PC-3 (cell line): ENCODE measurements around the gene SDHC. TPM values are rescaled to one million over a fixed set of nuclear protein-coding genes. Genes with fewer than 3 reads are reported as not detected.

Source experiments
- total RNA-seq: library from RNA; depleted of rRNA; stranded (reverse); fragments of >200 nt; gene quantifications from 2 replicates; pipeline ENCODE4 v1.2.3, GENCODE V29; 2014; rRNA removed

SDHC gene
- total RNA-seq, 1 experiment from 2014 or later: 26.1 TPM

Other genes starting within 250 kb of the SDHC start
- 0.12 and 0.55 TPM in 2 replicates for gene ARHGAP30, start 244.5 kb upstream of the SDHC start, total RNA-seq
- 6.8 and 7.0 TPM in 2 replicates for gene NECTIN4, start 224.8 kb upstream of the SDHC start, total RNA-seq
- 3.2 and 3.3 TPM in 2 replicates for gene KLHDC9, start 216.0 kb upstream of the SDHC start, total RNA-seq
- gene PFDN2, start 196.3 kb upstream of the SDHC start, total RNA-seq: 174 and 197 TPM in 2 replicates
- 18.1 and 27.0 TPM in 2 replicates for gene NIT1, start 196.3 kb upstream of the SDHC start, total RNA-seq
- gene DEDD, start 181.7 kb upstream of the SDHC start, total RNA-seq: 23.4 and 39.2 TPM in 2 replicates
- 84.6 and 113 TPM in 2 replicates for gene UFC1, start 160.4 kb upstream of the SDHC start, total RNA-seq
- gene USP21, start 154.9 kb upstream of the SDHC start, total RNA-seq: 20.6 and 24.4 TPM in 2 replicates
- gene PPOX, start 148.0 kb upstream of the SDHC start, total RNA-seq: 21.8 and 22.9 TPM in 2 replicates
- gene B4GALT3, start 136.9 kb upstream of the SDHC start, total RNA-seq: 76.9 and 85.4 TPM in 2 replicates
- 0.52 TPM in 1 of 2 replicates, not detected in the other for gene ADAMTS4, start 115.3 kb upstream of the SDHC start, total RNA-seq
- gene NDUFS2, start 112.0 kb upstream of the SDHC start, total RNA-seq: 168 TPM in 2 replicates
- not detected in 2 replicates for gene FCER1G, start 99.1 kb upstream of the SDHC start, total RNA-seq
- not detected in 2 replicates for gene APOA2, start 90.8 kb upstream of the SDHC start, total RNA-seq
- gene TOMM40L, start 88.3 kb upstream of the SDHC start, total RNA-seq: 23.2 and 26.1 TPM in 2 replicates
- not detected in 2 replicates for gene NR1I3, start 76.2 kb upstream of the SDHC start, total RNA-seq
- gene PCP4L1, start 55.6 kb upstream of the SDHC start, total RNA-seq: 0.07 TPM in 1 of 2 replicates, not detected in the other
- gene MPZ, start 4.4 kb upstream of the SDHC start, total RNA-seq: 0.18 TPM in 1 of 2 replicates, not detected in the other
- gene CFAP126, start 53.5 kb downstream of the SDHC start, total RNA-seq: not detected in 2 replicates
- 0.73 and 0.98 TPM in 2 replicates for gene FCGR2A, start 191.1 kb downstream of the SDHC start, total RNA-seq
- 3.8 and 4.3 TPM in 2 replicates for gene HSPA6, start 210.2 kb downstream of the SDHC start, total RNA-seq
- gene FCGR3A, start 235.4 kb downstream of the SDHC start, total RNA-seq: not detected in 2 replicates